Smooth muscle cell (in vitro differentiated cells): Measurements from ENCODE around the gene ZSCAN26. TPM values are rescaled to one million over a fixed set of nuclear protein-coding genes. Genes with fewer than 3 reads are reported as not detected.

Experiments
- DNase-seq: peaks from one replicate; lab custom pipeline; 2025; ENCODE audit not compliant: unreplicated experiment; lab: John Stamatoyannopoulos, UW
- H2AFZ ChIP-seq: fragments of 200-600 bp; sonication (generic); 2 replicates; pipeline ENCODE4 v1.6.0; 2016; ENCODE audit warnings: antibody characterized with exemption, low read depth, mild to moderate bottlenecking
- H3F3A ChIP-seq: fragments of 200-600 bp; sonication (generic); 2 replicates; pipeline ENCODE4 v1.6.0; 2017; ENCODE audit warnings: antibody characterized with exemption, low read depth
- H3K27ac ChIP-seq: fragments of 200-600 bp; sonication (generic); 2 replicates; pipeline ENCODE4 v1.5.1; 2016; ENCODE audit warnings: low read depth, mild to moderate bottlenecking
- H3K27me3 ChIP-seq: fragments of 200-600 bp; sonication (generic); 2 replicates; pipeline ENCODE4 v1.6.1; 2016; ENCODE audit warnings: low read depth, mild to moderate bottlenecking
- H3K36me3 ChIP-seq: fragments of 200-600 bp; sonication (generic); 2 replicates; pipeline ENCODE4 v1.5.1; 2016; ENCODE audit warnings: low read depth
- H3K4me1 ChIP-seq: fragments of 200-600 bp; sonication (generic); 2 replicates; pipeline ENCODE4 v1.5.1; 2016; ENCODE audit warnings: low read depth
- H3K4me2 ChIP-seq: fragments of 200-600 bp; sonication (generic); 2 replicates; pipeline ENCODE4 v1.6.0; 2016; ENCODE audit warnings: mild to moderate bottlenecking
- H3K4me3 ChIP-seq: fragments of 200-600 bp; sonication (generic); 2 replicates; pipeline ENCODE4 v1.5.1; 2016; ENCODE audit warnings: mild to moderate bottlenecking
- H3K79me2 ChIP-seq: fragments of 200-600 bp; sonication (generic); 2 replicates; pipeline ENCODE4 v1.6.0; 2016; ENCODE audit warnings: low read depth, mild to moderate bottlenecking
- H3K9ac ChIP-seq: fragments of 200-600 bp; sonication (generic); 2 replicates; pipeline ENCODE4 v1.6.0; 2016; ENCODE audit warnings: low read depth
- H3K9me3 ChIP-seq: fragments of 200-600 bp; sonication (generic); replicated peaks from 2 replicates; pipeline ENCODE4 v1.5.1; 2016; ENCODE audit warnings: low read depth
- H4K20me1 ChIP-seq: fragments of 200-600 bp; sonication (generic); 2 replicates; pipeline ENCODE4 v1.6.0; 2016; ENCODE audit warnings: low read depth
- CTCF ChIP-seq: fragments of 200-600 bp; sonication (generic); IDR thresholded peaks from 2 replicates; pipeline ENCODE4 v1.5.1; 2017; ENCODE audit warnings: borderline replicate concordance, mild to moderate bottlenecking, antibody characterized with exemption; ENCODE audit not compliant: insufficient read depth, poor library complexity, severe bottlenecking
- WGBS: methylation state at CpG from one replicate; pipeline ENCODE4 v1.1.7; 2016; ENCODE audit warnings: low lambda C conversion rate; 5-methylcytosine and 5-hydroxymethylcytosine counted together
- polyA plus RNA-seq: library from polyadenylated mRNA; unstranded; fragments of >200 nt; fragmentation: Nextera tagmentation; extraction: Ambion mirVana; gene quantifications from 2 replicates; pipeline ENCODE4 v1.2.1, GENCODE V29; 2016
- total RNA-seq: library from RNA; depleted of rRNA; stranded (reverse); fragments of >200 nt; gene quantifications from 2 replicates; pipeline ENCODE4 v1.2.3, GENCODE V29; 2014

The ZSCAN26 gene
- total and polyA plus RNA-seq, 2 experiments from 2014 or later: 10.7 to 16.1 TPM

DNA sequence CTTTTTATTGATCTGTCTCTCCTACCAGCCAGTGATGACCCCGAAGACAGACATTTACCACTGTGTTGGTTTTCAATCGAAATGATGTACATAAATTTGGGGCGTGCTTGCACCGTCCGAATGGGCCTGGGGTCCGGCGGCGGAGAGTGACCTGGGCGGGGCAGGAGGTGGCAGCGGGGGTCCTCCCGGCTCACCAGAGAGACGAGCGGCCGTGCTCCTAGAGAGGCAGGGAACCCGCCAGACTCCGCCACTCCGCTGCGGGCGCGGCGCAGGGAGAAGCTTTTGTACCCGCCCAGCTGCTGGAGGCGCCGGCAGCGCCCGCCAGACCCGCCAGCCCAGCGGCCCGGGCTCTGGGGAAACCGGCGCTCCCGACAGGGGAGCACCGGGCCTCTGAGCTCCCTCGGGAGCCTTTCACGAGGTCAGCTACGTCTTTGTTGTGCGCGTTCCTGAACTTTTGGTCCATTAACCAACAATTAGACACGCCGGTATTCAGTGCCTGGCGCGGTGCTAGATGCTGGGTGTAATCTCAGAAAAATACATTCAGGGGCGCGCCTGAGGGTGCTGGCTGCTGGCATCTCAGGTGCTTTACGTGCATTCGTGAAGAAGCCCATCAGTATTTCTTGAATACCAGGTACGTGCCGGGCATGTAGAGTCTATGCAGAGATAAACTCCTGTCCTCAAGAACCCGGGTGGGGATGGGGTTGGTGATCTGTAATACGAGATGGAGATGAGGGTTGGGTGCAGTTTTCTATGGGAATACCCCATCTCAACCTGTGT lies 14.5 kb downstream of the ZSCAN26 start, which contains the start of gene PGBD1:
TSS of gene PGBD1 (plus strand) at position 285 of the 777 bp plus-strand sequence. CDS start 2,242 bp downstream, outside the sequence.
- no peak within 1 kb of the TSS for H3K27ac ChIP-seq
- H3K79me2 ChIP-seq: peaks cover 26% of the 10 kb centered on the region
- H3K9ac ChIP-seq: peak within 1 kb of the TSS; percentile 79
- no peaks in the 10 kb centered on the region for H3K9me3 ChIP-seq
- under 1% methylated on average over 49 of the region's 50 CpGs for WGBS
- H3K4me1 ChIP-seq: peaks cover 5% of the 10 kb centered on the region
- H4K20me1 ChIP-seq: no peaks in the 10 kb centered on the region
- no peak for TF ChIP-seq CTCF
- H3K27me3 ChIP-seq: no peaks in the 10 kb centered on the region
- peak within 1 kb of the TSS; percentile 96 for H2AFZ ChIP-seq
- peak within 1 kb of the TSS; percentile 90 for H3K4me2 ChIP-seq
- DNase-seq: peak; percentile 20
- H3K36me3 ChIP-seq: no peaks in the 10 kb centered on the region
- H3F3A ChIP-seq: peaks cover 6% of the 10 kb centered on the region
- peak within 1 kb of the TSS; percentile 95 for H3K4me3 ChIP-seq

DNA sequence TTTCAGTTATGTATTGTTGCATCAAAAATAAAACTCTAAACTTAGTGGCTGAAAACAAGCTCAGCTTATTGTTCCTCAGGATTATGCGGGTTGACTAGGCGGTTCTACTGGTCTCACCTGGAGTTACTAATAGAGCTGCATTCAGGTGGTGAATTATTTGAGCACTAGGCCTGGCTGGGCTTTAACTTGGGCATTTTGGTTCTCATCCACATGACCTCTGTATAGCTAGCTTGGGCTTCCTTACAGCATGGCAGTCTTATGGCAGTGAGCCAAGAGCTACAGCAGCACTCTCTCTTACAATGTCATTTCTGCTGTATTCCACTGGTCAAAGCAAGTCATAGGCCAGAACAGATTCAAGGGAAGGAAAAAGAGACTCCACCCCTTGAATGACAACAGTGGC lies 16.0 kb downstream of the ZSCAN26 start:
- peak overlapping the region; percentile 90 for H3K4me2 ChIP-seq
- TF ChIP-seq CTCF: no peak

DNA sequence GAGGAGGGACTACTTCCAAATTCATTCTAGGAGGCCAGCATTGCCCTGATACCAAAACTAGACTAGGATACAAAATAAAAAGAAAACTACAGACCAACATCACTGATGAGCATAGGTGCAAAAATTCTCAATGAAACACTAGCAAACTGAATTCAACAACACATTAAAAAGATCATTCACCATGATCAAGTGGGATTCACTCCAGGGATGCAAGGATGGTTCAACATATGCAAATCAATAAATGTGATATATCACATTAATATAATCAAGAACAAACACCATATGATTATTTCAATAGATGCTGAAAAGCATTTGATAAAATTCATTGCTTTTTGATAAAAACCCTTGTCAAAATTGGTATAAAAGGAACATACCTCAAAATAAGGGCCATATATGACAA lies 24.6 kb downstream of the ZSCAN26 start:
- Histone ChIP-seq H3K27ac (no peak overlapping the region), H3K27me3 (no peaks in the 10 kb centered on the region), H3K9ac (no peak overlapping the region), H2AFZ (no peak overlapping the region), H3K4me1 (no peaks in the 10 kb centered on the region), H3K36me3 (peaks cover 24% of the 10 kb centered on the region), H4K20me1 (no peaks in the 10 kb centered on the region), H3F3A (no peaks in the 10 kb centered on the region), H3K4me3 (no peak overlapping the region), H3K4me2 (no peak overlapping the region), H3K79me2 (no peaks in the 10 kb centered on the region), H3K9me3 (no peaks in the 10 kb centered on the region)
- DNase-seq: no peak
- TF ChIP-seq CTCF: no peak

More for the DNA sequence above, 16.0 kb downstream of the ZSCAN26 start:
- no peaks in the 10 kb centered on the region for H3K27me3 ChIP-seq
- peaks cover 26% of the 10 kb centered on the region for H3K79me2 ChIP-seq
- DNase-seq: no peak
- H4K20me1 ChIP-seq: no peaks in the 10 kb centered on the region
- H3K27ac ChIP-seq: no peak overlapping the region
- H2AFZ ChIP-seq: no peak overlapping the region
- H3K4me3 ChIP-seq: peak overlapping the region; percentile 95
- H3K9me3 ChIP-seq: no peaks in the 10 kb centered on the region
- peaks cover 9% of the 10 kb centered on the region for H3K36me3 ChIP-seq
- peaks cover 6% of the 10 kb centered on the region for H3F3A ChIP-seq
- H3K9ac ChIP-seq: no peak overlapping the region
- WGBS: 98% methylated on average over 2 of the region's 2 CpGs
- peaks cover 5% of the 10 kb centered on the region for H3K4me1 ChIP-seq

- Histone ChIP-seq H3K9ac (no peak overlapping the region), H3K4me3 (no peak overlapping the region), H3K4me2 (no peak overlapping the region), H3F3A (no peaks in the 10 kb centered on the region), H3K9me3 (no peaks in the 10 kb centered on the region), H3K36me3 (no peaks in the 10 kb centered on the region), H3K27me3 (no peaks in the 10 kb centered on the region), H2AFZ (no peak overlapping the region), H4K20me1 (no peaks in the 10 kb centered on the region), H3K4me1 (no peaks in the 10 kb centered on the region), H3K27ac (no peak overlapping the region), H3K79me2 (no peaks in the 10 kb centered on the region)
- no peak for TF ChIP-seq CTCF
- no peak for DNase-seq
- WGBS: 97% methylated on average over 5 of the region's 5 CpGs
Observed at GRCh38 chr6:28295326-28295725, 28.4 kb downstream of the ZSCAN26 start.
